ENCODE measurements around the gene DENND6A. TPM values are rescaled to one million over a fixed set of nuclear protein-coding genes. Genes with fewer than 3 reads are reported as not detected.

DENND6A gene
- total RNA-seq, 1 experiment from 2014 or later = 21.8 TPM

GRCh38 chr3:57600195-57600594, 92.7 kb downstream of the DENND6A start:
- ChIA-PET CTCF (no interaction called here), POLR2A (no interaction called here)
- H3K4me1 Mint-ChIP-seq (ENCODE audit: low read depth, unreplicated experiment) = peaks cover 12% of the 10 kb centered on the region
- no peaks in the 10 kb centered on the region for H3K27me3 Mint-ChIP-seq (ENCODE audit: insufficient read depth, unreplicated experiment)
- Histone ChIP-seq H3K36me3 (ENCODE audit: control insufficient read depth, insufficient read depth, low read length) (no peaks in the 10 kb centered on the region), H3K9me3 (no peaks in the 10 kb centered on the region), H3K27me3 (replicated peaks; ENCODE audit: control insufficient read depth, insufficient read depth, low read length) (no peaks in the 10 kb centered on the region), H3K4me3 (ENCODE audit: low read depth, low read length) (no peak overlapping the region), H3K4me1 (peaks cover 12% of the 10 kb centered on the region)
- DNase-seq = no peak
- no TSS peak for BruUV-seq (replicated peaks)
- H3K4me3 Mint-ChIP-seq (ENCODE audit: unreplicated experiment) = no peak overlapping the region
- H3K9me3 Mint-ChIP-seq (ENCODE audit: unreplicated experiment) = no peaks in the 10 kb centered on the region
- peak overlapping the region; percentile 93 for H3K27ac Mint-ChIP-seq (ENCODE audit: unreplicated experiment)
- TF ChIP-seq CTCF (IDR thresholded peaks at IDR 0.05; ENCODE audit: insufficient read depth in 1 of 2, low read depth in 1 of 2, low read length in 1 of 2, severe bottlenecking in 1 of 2, unreplicated experiment in 1 of 2) = no peak
- intact Hi-C loops (cut with micrococcal nuclease; ENCODE audit: unreplicated experiment) = no loop called here
- peaks cover 50% of the 10 kb centered on the region for H3K36me3 Mint-ChIP-seq (ENCODE audit: insufficient read depth, unreplicated experiment)

- CTCF ChIA-PET = interaction anchor here (1.2 kb wide), 1 partner anchor 201 kb away, joined by 3 read pairs; no protein-coding TSS in a partner anchor
- intact Hi-C loops (cut with micrococcal nuclease; ENCODE audit: unreplicated experiment) = no loop called here
- peaks cover 55% of the 10 kb centered on the region for H3K36me3 Mint-ChIP-seq (ENCODE audit: insufficient read depth, unreplicated experiment)
These were observed 94.0 kb downstream of the DENND6A start for GRCh38 chr3:57598765-57599360.

More at GRCh38 chr3:57598765-57599360, 94.0 kb downstream of the DENND6A start:
- Histone ChIP-seq H3K4me1 (peaks cover 21% of the 10 kb centered on the region), H3K27me3 (replicated peaks; ENCODE audit: control insufficient read depth, insufficient read depth, low read length) (no peaks in the 10 kb centered on the region), H3K9me3 (no peaks in the 10 kb centered on the region), H3K36me3 (ENCODE audit: control insufficient read depth, insufficient read depth, low read length) (no peaks in the 10 kb centered on the region), H3K4me3 (ENCODE audit: low read depth, low read length) (peak overlapping the region; percentile 72)
- H3K27me3 Mint-ChIP-seq (ENCODE audit: insufficient read depth, unreplicated experiment) = no peaks in the 10 kb centered on the region
- H3K27ac Mint-ChIP-seq (ENCODE audit: unreplicated experiment) = peak overlapping the region; percentile 93
- DNase-seq = peak; percentile 45 to 47
- POLR2A ChIA-PET = interaction anchor here (0.7 kb wide), 1 partner anchor 231 kb away, joined by 5 read pairs; no protein-coding TSS in a partner anchor
- no peak for TF ChIP-seq CTCF (IDR thresholded peaks at IDR 0.05; ENCODE audit: insufficient read depth in 1 of 2, low read depth in 1 of 2, low read length in 1 of 2, severe bottlenecking in 1 of 2, unreplicated experiment in 1 of 2)
- no peaks in the 10 kb centered on the region for H3K9me3 Mint-ChIP-seq (ENCODE audit: unreplicated experiment)
- H3K4me3 Mint-ChIP-seq (ENCODE audit: unreplicated experiment) = peak overlapping the region; percentile 84
- BruUV-seq (replicated peaks) = no TSS peak
- peaks cover 22% of the 10 kb centered on the region for H3K4me1 Mint-ChIP-seq (ENCODE audit: low read depth, unreplicated experiment)
